Measurements from ENCODE around the gene C1QTNF5.

DNA sequence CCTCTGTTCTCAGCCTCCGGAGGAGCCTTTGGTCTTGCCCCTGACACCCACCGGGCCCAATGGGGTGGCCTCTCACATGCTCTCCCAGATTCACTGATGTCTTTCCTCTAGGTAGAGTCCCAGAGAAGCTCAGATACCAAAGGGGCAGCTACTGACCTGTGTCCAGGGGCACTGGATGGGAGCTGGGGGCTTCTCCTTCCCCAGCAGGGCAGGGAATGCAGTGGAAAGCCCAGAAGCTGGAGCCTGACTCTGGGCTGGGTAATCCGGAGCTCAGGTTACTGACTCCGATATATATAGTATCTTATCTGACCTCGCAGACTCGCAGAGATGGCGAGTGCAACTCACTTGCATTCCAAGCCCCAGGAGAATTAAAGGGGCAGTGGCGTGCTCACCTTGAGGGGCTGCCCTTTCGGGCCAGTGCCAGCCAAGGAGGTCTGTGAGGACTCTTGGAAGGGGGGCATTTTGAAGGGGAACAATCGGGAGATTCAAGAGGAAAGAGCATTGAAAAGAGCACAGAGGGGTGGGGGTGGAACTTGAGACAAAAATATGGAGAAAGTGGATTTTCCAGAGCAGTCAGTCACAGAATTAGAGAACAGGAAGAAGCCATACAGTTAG lies 38.3 kb upstream of the C1QTNF5 start:
- TF ChIP-seq CTCF (IDR thresholded peaks at IDR 0.05) (no peak), POLR2A (IDR thresholded peaks at IDR 0.05) (no peak)
